ENCODE data around the gene NPAS3. TPM values are rescaled to one million over a fixed set of nuclear protein-coding genes. Genes with fewer than 3 reads are reported as not detected.

The NPAS3 gene
- total and polyA plus RNA-seq, 2 donors (not counting 3 experiments of a cell fraction or from before 2014, with no cell fraction given): 0.10 to 0.13 TPM

GRCh38 chr14:33363682-33364081 lies 425.0 kb downstream of the NPAS3 start:
- Histone ChIP-seq H3K27ac (ENCODE audit: insufficient read depth, low read depth, low read length) (no peak overlapping the region), H3K4me1 (ENCODE audit: control insufficient read depth, extremely low read depth, insufficient read depth, low read length) (no peaks in the 10 kb centered on the region), H2AFZ (ENCODE audit: low read depth, low read length) (no peak overlapping the region), H3K9me3 (replicated peaks; ENCODE audit: control insufficient read depth, insufficient read depth, low read length) (no peaks in the 10 kb centered on the region), H3K36me3 (ENCODE audit: control insufficient read depth in 2 of 2, extremely low read depth in 1 of 2, insufficient read depth in 2 of 2, low read length in 2 of 2) (no peaks in the 10 kb centered on the region), H3K4me3 (replicated peaks in 1 of 3; ENCODE audit: insufficient read depth in 1 of 3, low read depth in 1 of 3, low read length in 3 of 3) (no peak overlapping the region), H4K20me1 (replicated peaks; ENCODE audit: control insufficient read depth, extremely low read depth, insufficient read depth, low read length) (no peaks in the 10 kb centered on the region), H3K9ac (replicated peaks; ENCODE audit: extremely low read depth, insufficient read depth, low read length) (no peak overlapping the region), H3K9me1 (replicated peaks; ENCODE audit: control insufficient read depth, extremely low read depth, insufficient read depth, low read length) (no peaks in the 10 kb centered on the region), H3K79me2 (ENCODE audit: control insufficient read depth, insufficient read depth, low read length) (no peaks in the 10 kb centered on the region), H3K27me3 (ENCODE audit: control insufficient read depth in 2 of 2, insufficient read depth in 2 of 2, low read length in 2 of 2) (no peaks in the 10 kb centered on the region), H3K4me2 (ENCODE audit: insufficient read depth, low read length) (no peak overlapping the region)
- CTCF ChIA-PET: no interaction called here
- FAIRE-seq (no peak), DNase-seq (ENCODE audit: low read depth, low spot score) (no peak)
- POLR2A ChIA-PET: no interaction called here
- intact Hi-C loops (cut with micrococcal nuclease): no loop called here
- no TSS peak for BruUV-seq (replicated peaks)
- TF ChIP-seq JUN (IDR thresholded peaks at IDR 0.05; ENCODE audit: borderline replicate concordance, insufficient read depth, insufficient read length, low read depth): no peak
- TF ChIP-seq MYC (IDR thresholded peaks at IDR 0.05; ENCODE audit: low read depth, low read length): no peak
- no peak for TF ChIP-seq POLR2AphosphoS5 (IDR thresholded peaks at IDR 0.05; ENCODE audit: insufficient read depth, low read depth, low read length)
- TF ChIP-seq CTCF (IDR thresholded peaks at IDR 0.05; ENCODE audit: extremely low read depth in 1 of 2, insufficient read depth in 1 of 2, low read depth in 1 of 2, low read length in 2 of 2): no peak
- TF ChIP-seq MAX (IDR thresholded peaks at IDR 0.05; ENCODE audit: insufficient read depth, insufficient read length): no peak
- TF ChIP-seq FOS (IDR thresholded peaks at IDR 0.05; ENCODE audit: borderline replicate concordance, insufficient read depth, low read length): no peak
- no peak for TF ChIP-seq EZH2 (IDR thresholded peaks at IDR 0.05; ENCODE audit: borderline replicate concordance, low read depth, low read length, severe bottlenecking)
- no peak for TF ChIP-seq GATA2 (IDR thresholded peaks at IDR 0.05; ENCODE audit: insufficient read depth, insufficient read length, low read depth, low read length)
- no peak for TF ChIP-seq POLR2A (IDR thresholded peaks at IDR 0.05; ENCODE audit: low read depth, low read length)
- dilution Hi-C loops (cut with MboI; ENCODE audit: extremely low pct_ligation_motif_present, low sequenced_read_pairs): no loop called here

Data from endothelial cell of umbilical vein (primary cell).